Epidermal melanocyte (primary cell): ENCODE results near the gene RGPD3.
"Not testable (repeated sequence)": the region's sequence is repeated elsewhere in the genome, so short reads cannot be mapped to it uniquely, and the experiment has no call there.

ENCODE experiments used
- DNase-seq: peaks from one replicate; pipeline ENCODE4 v3.0.0; 2011; ENCODE audit warnings: low spot score; ENCODE audit not compliant: insufficient read length

The RGPD3 gene

GRCh38 chr2:106468107-106468506 lies at the start of gene RGPD3:
Gene RGPD3 (minus strand): TSS chr2:106468413. CDS start chr2:106468288, 125 bp downstream.
- not testable (repeated sequence) for DNase-seq

- DNase-seq: no peak
Observed at GRCh38 chr2:106517329-106517728, 49.1 kb upstream of the RGPD3 start.

GRCh38 chr2:106516864-106517263 lies 48.7 kb upstream of the RGPD3 start:
- DNase-seq: no peak

GRCh38 chr2:106516436-106516835 lies 48.2 kb upstream of the RGPD3 start:
- DNase-seq: no peak

- DNase-seq: not testable (repeated sequence)
Observed at GRCh38 chr2:106514827-106515226, 46.6 kb upstream of the RGPD3 start.

- not testable (repeated sequence) for DNase-seq
Observed at GRCh38 chr2:106513391-106513790, 45.2 kb upstream of the RGPD3 start.

GRCh38 chr2:106511934-106512333 lies 43.7 kb upstream of the RGPD3 start:
- DNase-seq: not testable (repeated sequence)

GRCh38 chr2:106511476-106511901 lies 43.3 kb upstream of the RGPD3 start:
- not testable (repeated sequence) for DNase-seq

GRCh38 chr2:106510791-106511190 lies 42.6 kb upstream of the RGPD3 start:
- DNase-seq: not testable (repeated sequence)

- not testable (repeated sequence) for DNase-seq
Observed at GRCh38 chr2:106509374-106509770, 41.2 kb upstream of the RGPD3 start.

GRCh38 chr2:106508660-106509373 lies 40.6 kb upstream of the RGPD3 start:
- not testable (repeated sequence) for DNase-seq

- not testable (repeated sequence) for DNase-seq
Observed at GRCh38 chr2:106506002-106506687, 37.9 kb upstream of the RGPD3 start.

- DNase-seq: not testable (repeated sequence)
Observed at GRCh38 chr2:106504787-106505186, 36.6 kb upstream of the RGPD3 start.

- not testable (repeated sequence) for DNase-seq
Observed at GRCh38 chr2:106504192-106504591, 36.0 kb upstream of the RGPD3 start.

GRCh38 chr2:106502351-106502750 lies 34.1 kb upstream of the RGPD3 start:
- not testable (repeated sequence) for DNase-seq

- DNase-seq: not testable (repeated sequence)
Observed at GRCh38 chr2:106500350-106500749, 32.1 kb upstream of the RGPD3 start.

GRCh38 chr2:106498549-106498948 lies 30.3 kb upstream of the RGPD3 start:
- DNase-seq: not testable (repeated sequence)

- DNase-seq: not testable (repeated sequence)
Observed at GRCh38 chr2:106492913-106493312, 24.7 kb upstream of the RGPD3 start.

- DNase-seq: not testable (repeated sequence)
Observed at GRCh38 chr2:106492399-106492798, 24.2 kb upstream of the RGPD3 start.

- not testable (repeated sequence) for DNase-seq
Observed at GRCh38 chr2:106489701-106490100, 21.5 kb upstream of the RGPD3 start.

- DNase-seq: not testable (repeated sequence)
Observed at GRCh38 chr2:106487386-106488191, 19.4 kb upstream of the RGPD3 start.
